Stimulated activated CD4-positive, alpha-beta T cell treated with anti-CD3 and anti-CD28 coated beads, Interleukin-1b, Interleukin-23, amount 100 ng/mL, for 24 hours (primary cell): ENCODE data around the gene PDE10A.
"Not testable (repeated sequence)": the region's sequence is repeated elsewhere in the genome, so short reads cannot be mapped to it uniquely, and the experiment has no call there.

ENCODE experiments used
- DNase-seq, 4 experiments: peaks; one replicate each; pipeline ENCODE4 v3.0.0-alpha.2; 2020; ENCODE audit warnings: low read depth in 4 of 4, low spot score in 1 of 4

PDE10A gene

DNA sequence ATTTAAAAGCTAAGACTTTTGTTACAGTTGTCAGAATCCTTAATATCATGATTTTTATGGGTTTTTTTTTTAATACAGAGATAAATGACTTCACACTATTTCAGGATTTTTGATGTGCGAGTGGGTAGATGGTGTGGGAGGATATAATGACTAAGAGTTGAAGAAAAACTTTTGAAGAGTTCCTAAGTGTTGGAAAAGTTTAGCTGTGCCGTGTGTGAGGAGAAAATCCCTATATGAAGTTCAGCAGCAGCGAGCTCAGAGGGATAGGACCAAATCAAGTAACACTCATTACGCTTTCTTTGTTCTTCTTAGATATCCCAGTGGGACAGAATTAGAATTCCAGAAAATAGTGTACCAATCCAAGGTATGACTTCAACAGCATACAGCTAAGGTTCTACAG is 34.1 kb downstream of the PDE10A start:
- no peak for DNase-seq

DNA sequence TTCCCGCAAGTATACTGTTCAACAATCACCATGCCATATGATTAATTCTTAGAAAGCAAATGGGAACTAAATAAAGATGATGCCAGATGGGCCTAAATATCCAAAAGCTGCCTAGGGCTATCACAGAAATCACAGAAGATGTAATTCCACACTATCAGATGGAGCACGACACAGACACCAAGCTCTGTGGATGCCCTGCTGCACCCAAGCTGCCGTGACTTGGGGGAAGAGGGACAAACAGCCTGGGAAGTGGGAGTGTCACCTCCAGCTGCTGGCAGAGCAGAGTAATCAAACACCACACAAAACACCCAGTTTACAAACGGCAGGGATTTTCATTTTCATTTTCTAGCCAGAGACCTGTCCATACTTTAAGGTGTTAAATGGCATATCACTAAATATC is 35.7 kb downstream of the PDE10A start:
- no peak for DNase-seq

DNA sequence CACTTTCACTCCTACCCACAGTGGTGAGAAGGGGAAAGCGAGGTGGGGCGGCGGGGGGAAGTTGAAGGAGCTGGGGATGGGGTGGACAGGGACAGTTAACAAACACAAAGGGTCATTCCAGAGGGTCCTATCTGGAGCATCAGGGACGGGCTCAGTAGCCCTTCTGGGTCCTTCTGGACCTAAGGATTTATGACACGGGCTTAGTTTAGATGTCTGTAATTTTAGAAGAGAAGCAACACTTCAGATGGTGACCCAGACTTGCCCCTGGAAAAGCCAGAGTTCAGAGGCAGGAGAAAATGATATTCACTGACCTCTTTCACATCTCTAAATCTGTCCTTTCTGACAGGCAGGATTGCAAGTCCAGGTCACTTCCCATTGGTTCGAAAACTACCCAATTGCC is 36.3 kb downstream of the PDE10A start:
- DNase-seq = no peak

DNA sequence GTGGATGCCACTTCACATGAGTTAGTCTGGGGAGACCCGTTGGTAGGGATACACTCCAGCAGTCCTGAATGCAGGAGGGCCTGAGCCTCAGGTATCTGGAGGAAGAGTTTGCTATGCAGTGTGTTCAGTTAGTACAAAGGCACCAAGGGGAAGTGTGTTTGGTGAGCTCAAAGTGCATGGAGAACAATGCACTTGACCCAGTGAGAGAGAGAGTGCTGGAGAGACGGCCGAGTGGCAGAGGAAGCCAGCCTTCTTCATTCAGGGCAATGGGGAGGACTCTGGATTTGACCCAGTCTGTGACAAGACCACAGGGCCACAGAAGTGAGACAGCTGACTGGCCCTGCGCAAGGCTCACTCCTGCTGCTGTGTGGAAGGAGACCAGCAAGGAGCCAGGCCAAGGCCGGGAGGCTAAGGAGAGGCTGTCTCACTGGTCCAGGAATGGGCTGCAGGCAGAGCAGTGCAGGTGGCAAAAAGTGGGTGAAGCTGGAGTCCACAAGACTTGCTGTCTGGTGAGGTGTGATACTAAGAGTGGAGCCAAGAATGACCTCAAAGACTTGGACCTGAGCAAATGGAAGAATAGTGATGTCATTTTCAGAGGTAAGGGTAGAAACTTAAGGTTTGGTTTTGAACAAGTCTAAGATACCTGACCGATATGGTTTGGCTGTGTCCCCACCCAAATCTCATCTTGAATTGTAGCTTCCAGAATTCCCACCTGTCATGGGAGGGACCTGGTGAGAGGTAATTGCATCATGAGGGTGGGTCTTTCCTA is 38.0 kb downstream of the PDE10A start:
- DNase-seq = no peak

DNA sequence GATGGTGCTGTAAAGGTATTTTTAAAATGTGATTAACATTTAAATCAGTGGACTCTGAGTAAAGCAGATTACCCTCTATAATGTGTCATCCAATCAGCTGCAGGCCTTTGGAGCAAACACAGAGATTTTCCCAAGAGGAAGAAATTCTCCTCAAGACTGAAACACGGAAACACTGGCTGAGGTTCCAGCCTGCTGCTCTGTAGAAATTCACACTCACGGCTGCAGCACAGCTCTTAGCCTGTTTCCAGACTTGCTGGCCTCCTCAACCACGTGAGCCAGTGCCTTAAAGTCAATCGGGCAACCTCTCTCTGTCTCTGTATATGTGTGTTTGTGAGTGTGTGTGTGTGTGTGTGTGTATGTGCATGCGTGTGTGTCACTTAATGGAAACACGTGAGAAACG is 41.1 kb downstream of the PDE10A start:
- DNase-seq = no peak

DNA sequence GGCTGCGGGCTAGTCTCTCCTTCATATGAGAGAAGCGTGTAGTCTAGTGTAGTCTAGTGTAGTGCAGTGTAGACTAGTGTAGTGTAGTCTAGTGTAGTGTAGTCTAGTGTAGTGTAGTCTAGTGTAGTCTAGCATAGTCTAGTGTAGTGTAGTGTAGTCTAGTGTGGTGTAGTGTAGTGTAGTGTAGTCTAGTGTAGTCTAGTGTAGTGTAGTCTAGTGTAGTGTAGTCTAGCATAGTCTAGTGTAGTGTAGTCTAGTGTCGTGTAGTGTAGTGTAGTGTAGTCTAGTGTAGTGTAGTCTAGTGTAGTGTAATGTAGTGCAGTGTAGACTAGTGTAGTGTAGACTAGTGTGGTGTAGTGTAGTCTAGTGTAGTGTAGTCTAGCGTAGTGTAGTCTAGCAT is 44.1 kb downstream of the PDE10A start:
- not testable (repeated sequence) for DNase-seq

DNA sequence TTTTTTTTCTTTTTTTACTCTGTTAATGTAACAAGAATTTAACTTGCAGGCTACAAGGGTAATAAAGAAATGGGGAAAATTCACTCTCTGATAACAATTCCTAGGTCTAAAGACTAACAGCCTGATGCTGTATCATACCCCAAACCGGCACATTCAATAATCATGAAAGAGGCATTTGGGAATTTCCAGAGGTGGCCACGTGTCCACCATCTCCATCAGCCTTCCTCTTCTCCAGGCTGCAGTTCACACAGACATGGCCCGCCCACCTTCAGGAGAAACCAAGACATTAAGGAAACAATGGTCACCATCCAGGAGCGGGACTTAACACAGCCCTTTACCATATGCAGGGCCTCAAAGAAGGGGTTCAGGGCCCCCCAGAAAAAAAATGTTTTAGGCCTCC is 44.8 kb downstream of the PDE10A start:
- DNase-seq = no peak

DNA sequence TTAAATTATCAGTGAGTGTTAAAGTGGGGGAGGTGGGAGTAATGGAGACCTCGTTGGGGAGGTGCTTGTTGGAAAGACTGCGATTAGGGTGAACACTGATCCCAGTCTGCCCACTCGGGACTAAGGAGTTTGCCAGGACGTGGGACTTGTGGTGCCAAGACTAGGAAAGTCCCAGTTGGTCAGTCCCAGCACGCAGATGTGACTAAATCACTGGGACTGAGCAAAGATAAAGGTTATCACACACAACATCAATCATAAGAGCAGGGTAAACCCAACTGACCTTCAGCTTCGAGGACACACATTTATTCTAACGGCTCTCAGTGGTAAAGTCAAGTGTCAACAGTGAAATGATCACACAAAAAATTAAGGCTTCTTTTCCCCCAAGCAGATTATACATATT is 45.5 kb downstream of the PDE10A start:
- no peak for DNase-seq

DNA sequence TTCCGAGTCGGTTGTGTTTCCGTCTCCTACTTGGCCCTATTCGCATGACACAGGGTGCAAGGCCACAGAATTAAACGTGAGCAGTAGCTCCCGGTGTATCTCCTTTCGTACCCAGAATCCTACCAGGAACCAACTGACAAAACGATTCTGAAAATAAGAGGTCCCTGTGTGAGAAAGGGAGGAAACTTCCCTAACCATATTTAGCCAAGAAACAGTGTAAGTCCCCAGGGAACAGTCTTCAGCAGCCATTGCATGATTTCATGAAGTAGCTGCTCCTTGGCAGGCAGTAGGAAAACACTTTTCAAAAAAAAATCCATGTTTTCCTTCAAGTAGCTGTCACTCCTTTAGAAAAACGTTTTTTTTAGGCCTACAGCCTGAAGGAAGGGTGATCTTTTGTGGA is 46.9 kb downstream of the PDE10A start:
- DNase-seq = no peak

DNA sequence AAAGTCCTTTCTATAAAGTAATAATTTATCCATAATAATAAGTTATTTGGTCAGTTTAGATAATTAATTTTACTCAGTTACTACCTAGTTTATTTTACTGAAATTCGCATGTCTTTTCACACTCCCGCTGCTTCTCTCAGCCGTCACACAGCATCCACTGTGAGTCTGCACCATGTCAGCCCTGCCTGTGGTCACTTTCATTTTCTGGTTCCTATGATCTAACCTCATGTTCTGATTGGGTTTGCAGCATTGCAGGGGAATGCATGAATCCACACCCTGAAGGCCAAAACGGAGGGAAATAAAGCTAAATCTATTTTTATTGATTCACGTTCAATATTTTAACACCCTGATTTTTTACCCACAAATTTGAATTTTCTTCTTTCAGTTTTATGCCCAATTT is 47.4 kb downstream of the PDE10A start:
- DNase-seq = no peak

DNA sequence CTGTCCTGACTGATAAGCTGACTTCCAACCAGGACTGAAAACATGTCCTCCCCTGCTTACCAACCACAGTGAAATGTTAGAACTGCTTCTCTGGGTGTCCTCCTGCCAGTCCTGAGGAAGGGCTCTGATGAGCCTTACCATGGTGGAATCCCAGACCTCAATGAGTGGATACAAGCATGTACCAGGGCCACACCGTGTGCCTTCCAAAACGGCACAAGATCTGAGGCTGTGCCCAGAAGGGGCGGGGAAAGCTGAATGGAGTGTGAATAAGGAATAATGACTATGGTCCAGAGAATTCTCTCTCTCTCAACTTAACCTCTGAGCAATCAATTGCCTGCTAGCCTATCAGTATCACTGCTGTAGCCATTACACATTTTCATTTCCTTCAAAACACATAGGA is 51.7 kb downstream of the PDE10A start:
- DNase-seq = no peak

DNA sequence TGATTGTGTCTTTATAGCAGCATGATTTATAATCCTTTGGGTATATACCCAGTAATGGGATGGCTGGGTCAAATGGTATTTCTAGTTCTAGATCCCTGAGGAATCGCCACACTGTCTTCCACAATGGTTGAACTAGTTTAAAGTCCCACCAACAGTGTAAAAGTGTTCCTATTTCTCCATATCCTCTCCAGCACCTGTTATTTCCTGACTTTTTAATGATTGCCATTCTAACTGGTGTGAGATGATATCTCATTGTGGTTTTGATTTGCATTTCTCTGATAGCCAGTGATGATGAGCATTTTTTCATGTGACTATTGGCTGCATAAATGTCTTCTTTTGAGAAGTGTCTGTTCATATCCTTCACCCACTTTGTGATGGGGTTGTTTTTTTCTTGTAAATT is 54.5 kb downstream of the PDE10A start:
- not testable (repeated sequence) for DNase-seq

- DNase-seq = no peak
Measured at GRCh38 chr6:165606740-165607008, 56.4 kb downstream of the PDE10A start.

DNA sequence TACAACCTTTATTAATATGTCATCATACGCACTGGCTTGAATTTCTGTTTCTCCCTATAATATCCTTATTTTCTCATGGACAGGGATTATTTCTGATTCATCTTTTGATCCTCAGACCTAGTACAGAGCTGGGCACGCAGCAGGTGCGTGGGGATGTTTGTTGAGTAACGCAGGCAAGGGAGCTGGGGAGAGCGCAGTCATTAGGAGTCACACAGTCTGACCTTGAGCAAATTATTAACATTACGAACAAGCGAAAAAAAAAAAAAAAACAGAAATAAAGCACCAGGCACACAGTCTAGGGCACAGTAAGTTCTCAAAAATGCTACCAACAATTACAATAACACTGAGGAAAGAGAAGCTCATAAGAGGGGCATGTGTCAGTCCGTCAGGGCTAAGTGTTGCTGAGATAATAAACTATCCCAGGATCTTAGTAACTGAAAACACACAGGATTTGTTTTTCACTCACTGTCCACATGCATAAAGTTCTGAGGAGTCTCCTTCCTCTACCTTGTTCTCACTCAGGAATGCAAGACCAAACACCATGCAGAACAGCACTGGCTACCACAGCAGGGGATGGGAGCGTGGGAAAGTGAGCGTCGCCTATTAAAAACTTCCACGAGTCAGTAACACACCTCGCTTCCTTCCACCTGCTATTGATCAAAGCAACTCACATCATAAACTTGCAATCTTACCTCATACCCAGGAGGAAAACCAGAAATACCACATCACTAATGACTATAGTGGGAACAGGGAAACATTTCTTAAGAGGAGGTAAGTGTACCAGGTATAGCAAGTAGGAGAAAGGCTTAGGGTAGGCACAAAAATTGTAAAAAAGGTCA is 56.9 kb downstream of the PDE10A start:
- DNase-seq = no peak

- DNase-seq = no peak
Measured at GRCh38 chr6:165605182-165605875, 57.7 kb downstream of the PDE10A start.

DNA sequence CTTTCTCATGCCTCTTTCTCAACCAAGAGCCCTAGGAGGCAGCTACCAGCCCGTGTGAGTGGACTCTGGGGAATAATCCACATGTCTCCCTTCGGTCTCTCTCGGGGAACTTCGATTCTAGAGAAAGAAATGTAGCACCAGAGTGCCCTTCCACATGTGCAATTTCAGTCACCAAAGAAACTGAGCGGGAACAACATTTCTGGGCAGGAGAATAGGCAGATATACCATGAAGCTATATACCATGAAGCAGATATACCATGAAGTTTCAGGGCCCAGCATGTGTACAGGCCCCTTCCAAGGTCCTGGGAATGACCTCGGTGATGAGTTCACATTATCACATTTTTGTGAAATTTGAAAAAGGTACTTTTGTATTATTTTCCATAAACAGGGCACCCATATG is 60.8 kb downstream of the PDE10A start:
- DNase-seq = no peak

DNA sequence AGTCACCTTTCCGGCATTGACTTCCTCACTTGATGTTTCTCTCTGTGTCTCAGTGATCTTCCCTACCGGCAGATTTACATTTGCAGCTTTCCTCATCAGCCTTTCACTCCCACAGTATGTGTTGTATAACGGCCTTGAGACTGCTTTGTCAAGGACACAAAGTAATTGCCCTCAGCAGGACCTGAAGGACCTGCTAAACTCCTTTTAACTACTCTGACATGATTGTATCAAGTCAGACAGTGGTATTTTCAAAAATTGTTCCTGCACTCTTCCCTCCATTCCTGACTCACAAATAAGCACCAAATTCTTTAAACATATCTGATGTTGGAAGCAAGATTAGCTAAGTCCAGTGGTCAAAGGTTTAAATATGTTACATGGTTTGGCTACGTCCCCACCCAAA is 62.4 kb downstream of the PDE10A start:
- no peak for DNase-seq

- DNase-seq = no peak
Measured at GRCh38 chr6:165599596-165600487, 63.2 kb downstream of the PDE10A start.

GRCh38 chr6:165599121-165599520 is 63.9 kb downstream of the PDE10A start:
- no peak for DNase-seq

GRCh38 chr6:165597821-165598220 is 65.2 kb downstream of the PDE10A start:
- DNase-seq = no peak
